DND-41 (cell line): Measurements from ENCODE around the gene FADS2.

Experiments
- CTCF ChIP-seq: IDR thresholded peaks from 2 replicates; pipeline ENCODE4 v1.5.1; 2012; ENCODE audit warnings: borderline replicate concordance, low read length, moderate library complexity, mild to moderate bottlenecking; ENCODE audit not compliant: poor library complexity, severe bottlenecking; ENCODE audit errors: extremely low read depth
- EZH2 ChIP-seq: IDR thresholded peaks from 3 replicates; pipeline ENCODE4 v1.6.1; 2012; ENCODE audit warnings: borderline replicate concordance, low read depth, mild to moderate bottlenecking, moderate library complexity, low read length, inconsistent platforms; ENCODE audit not compliant: severe bottlenecking

DNA sequence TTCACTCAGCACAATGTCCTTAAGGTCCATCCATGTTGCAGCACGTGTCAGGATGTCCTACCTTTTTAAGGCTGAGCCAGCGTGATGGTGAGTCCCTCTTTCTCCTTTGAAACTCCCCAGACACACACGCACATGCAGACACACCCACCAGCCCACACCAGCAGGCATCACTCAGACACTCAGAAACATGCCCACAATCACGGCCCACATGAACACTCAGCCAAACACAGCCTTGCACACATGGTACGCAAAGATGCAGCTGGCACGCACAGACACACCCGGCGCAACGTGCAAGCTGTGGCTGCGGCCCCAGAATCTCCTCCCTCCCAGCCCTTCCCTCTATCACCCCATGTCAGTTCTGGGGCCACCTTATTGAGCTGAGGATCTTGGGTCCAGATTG lies 55.2 kb downstream of the FADS2 start:
- TF ChIP-seq CTCF (no peak), EZH2 (no peak)
